MM.1S (cell line): ENCODE results near the gene SYNDIG1.

Experiments used
- EZH2 ChIP-seq: fragments of 300-600 bp; sonication (generic); optimal IDR thresholded peaks from 2 replicates; pipeline ENCODE3; 2017; ENCODE audit warnings: low read depth, mild to moderate bottlenecking, antibody characterized with exemption, low read length, mixed read lengths
- EZH2phosphoT487 ChIP-seq: fragments of 300-600 bp; sonication (generic); IDR thresholded peaks from 2 replicates; pipeline ENCODE4 v1.6.1; 2018; ENCODE audit warnings: antibody characterized with exemption, low read length

DNA sequence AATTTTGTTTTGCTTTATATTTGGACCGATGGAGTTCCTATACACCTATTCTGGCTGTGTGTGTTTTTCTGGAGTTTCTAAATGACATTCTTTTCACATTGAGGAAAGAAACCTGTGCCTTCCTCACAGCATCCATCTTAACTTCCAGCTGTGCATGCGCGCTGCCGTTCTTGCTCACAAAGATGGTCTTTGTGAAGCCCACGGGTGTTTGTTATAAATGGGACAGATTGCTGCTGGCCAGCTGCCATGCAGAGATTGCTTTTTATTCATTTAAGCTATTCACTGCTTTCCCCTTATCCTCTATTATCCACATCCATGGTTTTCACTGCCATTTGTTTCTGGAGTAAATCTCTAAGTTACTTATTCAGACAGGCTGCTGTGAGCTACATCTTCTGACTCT lies 54.2 kb downstream of the SYNDIG1 start:
- TF ChIP-seq EZH2 (no peak), EZH2phosphoT487 (no peak)
